Endothelial cell of umbilical vein (primary cell): ENCODE measurements around the gene POLRMT. TPM values are rescaled to one million over a fixed set of nuclear protein-coding genes. Genes with fewer than 3 reads are reported as not detected.

Experiments
- BruUV-seq: library from RNA; stranded (reverse); fragments of 400-500 nt; replicated peaks from 2 replicates; lab custom pipeline; 2021; lab: Mats Ljungman, UMichigan
- CTCF ChIA-PET: fragments of 300-600, 350-600 bp; sonication (Branson Sonifier 250); formaldehyde crosslinking; loops from one replicate; lab custom pipeline; 2021; ENCODE audit warnings: antibody characterized with exemption, inconsistent platforms; lab: Charles Lee
- POLR2A ChIA-PET: fragments of 300-600, 350-600 bp; sonication (Branson Sonifier 250); formaldehyde crosslinking; loops from one replicate; lab custom pipeline; 2021; ENCODE audit warnings: antibody characterized with exemption, inconsistent platforms; lab: Charles Lee
- DNase-seq: peaks from one replicate; pipeline ENCODE4 v3.0.0-alpha.2; 2011; ENCODE audit warnings: low read depth, low spot score
- FAIRE-seq: peaks from 2 replicates; lab custom pipeline; 2011; peaks lifted over from hg19 to GRCh38; lab: Jason Lieb, UNC
- H2AFZ ChIP-seq: 2 replicates; pipeline ENCODE4 v1.6.0; 2012; ENCODE audit warnings: low read depth, low read length, control low read depth, inconsistent platforms
- H3K27ac ChIP-seq: 2 replicates; pipeline ENCODE4 v1.5.1; 2011; ENCODE audit warnings: low read depth, mild to moderate bottlenecking, control low read depth, low read length, moderate library complexity; ENCODE audit not compliant: insufficient read depth
- H3K27me3 ChIP-seq, 2 experiments: 2 replicates each; pipeline versions ENCODE4 v1.6.0 to v1.6.1; 2011; ENCODE audit warnings: low read length in 2 of 2, mixed read lengths in 1 of 2; ENCODE audit not compliant: control insufficient read depth in 2 of 2, insufficient read depth in 2 of 2
- H3K36me3 ChIP-seq, 2 experiments: 2 replicates in 1 of 2; 3 replicates in 1 of 2; pipeline ENCODE4 v1.5.1; 2011; ENCODE audit warnings: low read length in 2 of 2, mild to moderate bottlenecking in 1 of 2, moderate library complexity in 1 of 2; ENCODE audit not compliant: control insufficient read depth in 2 of 2, insufficient read depth in 2 of 2; ENCODE audit errors: extremely low read depth in 1 of 2
- H3K4me1 ChIP-seq: 3 replicates; pipeline ENCODE4 v1.5.1; 2011; ENCODE audit warnings: mild to moderate bottlenecking, low read length; ENCODE audit not compliant: control insufficient read depth, insufficient read depth; ENCODE audit errors: extremely low read depth
- H3K4me2 ChIP-seq: 2 replicates; pipeline ENCODE4 v1.6.1; 2011; ENCODE audit warnings: low read length, control low read depth, mixed read lengths; ENCODE audit not compliant: insufficient read depth
- H3K4me3 ChIP-seq, 3 experiments: fragments of 200-600 bp in 1 of 3; sonication (generic), shearing (Covaris generic) in 1 of 3; replicated peaks in 1 of 3; 2 replicates each; pipeline ENCODE4 v1.5.1; 2011 to 2016; ENCODE audit warnings: control low read depth in 3 of 3, low read length in 3 of 3, mild to moderate bottlenecking in 2 of 3, inconsistent platforms in 1 of 3, low read depth in 1 of 3, moderate library complexity in 1 of 3; ENCODE audit not compliant: insufficient read depth in 1 of 3
- H3K79me2 ChIP-seq: 2 replicates; pipeline ENCODE4 v1.6.0; 2012; ENCODE audit warnings: low read length, inconsistent platforms; ENCODE audit not compliant: control insufficient read depth, insufficient read depth
- H3K9ac ChIP-seq: replicated peaks from 2 replicates; pipeline ENCODE3; 2011; ENCODE audit warnings: low read length, control low read depth; ENCODE audit not compliant: insufficient read depth; ENCODE audit errors: extremely low read depth
- H3K9me1 ChIP-seq: replicated peaks from 3 replicates; pipeline ENCODE4 v1.6.0; 2011; ENCODE audit warnings: mild to moderate bottlenecking, low read length; ENCODE audit not compliant: control insufficient read depth, insufficient read depth; ENCODE audit errors: extremely low read depth
- H3K9me3 ChIP-seq: replicated peaks from 2 replicates; pipeline ENCODE4 v1.5.1; 2012; ENCODE audit warnings: low read length, inconsistent platforms; ENCODE audit not compliant: control insufficient read depth, insufficient read depth
- H4K20me1 ChIP-seq: replicated peaks from 2 replicates; pipeline ENCODE3; 2011; ENCODE audit warnings: mild to moderate bottlenecking, low read length; ENCODE audit not compliant: control insufficient read depth, insufficient read depth; ENCODE audit errors: extremely low read depth
- EZH2 ChIP-seq: IDR thresholded peaks from 2 replicates; pipeline ENCODE4 v1.6.1; 2012; ENCODE audit warnings: borderline replicate concordance, low read depth, mild to moderate bottlenecking, moderate library complexity, low read length, inconsistent platforms; ENCODE audit not compliant: severe bottlenecking
- FOS ChIP-seq: IDR thresholded peaks from 2 replicates; pipeline ENCODE4 v1.6.1; 2011; ENCODE audit warnings: mild to moderate bottlenecking, low read length, moderate library complexity, borderline replicate concordance; ENCODE audit not compliant: insufficient read depth
- GATA2 ChIP-seq: IDR thresholded peaks from 2 replicates; pipeline ENCODE4 v1.7.0; 2011; ENCODE audit warnings: low read depth, mild to moderate bottlenecking, moderate library complexity, mixed read lengths, low read length; ENCODE audit not compliant: insufficient read length, insufficient read depth
- JUN ChIP-seq: IDR thresholded peaks from 2 replicates; pipeline ENCODE4 v1.6.1; 2011; ENCODE audit warnings: borderline replicate concordance, low read depth; ENCODE audit not compliant: insufficient read length, insufficient read depth
- MAX ChIP-seq: IDR thresholded peaks from 2 replicates; pipeline ENCODE4 v1.6.1; 2011; ENCODE audit not compliant: insufficient read depth, insufficient read length
- MYC ChIP-seq: IDR thresholded peaks from one replicate; pipeline ENCODE4 v1.6.1; 2011; ENCODE audit warnings: mild to moderate bottlenecking, low read depth, low read length
- POLR2A ChIP-seq: IDR thresholded peaks from 2 replicates; pipeline ENCODE4 v1.6.1; 2012; ENCODE audit warnings: low read depth, mild to moderate bottlenecking, control low read depth, low read length
- POLR2AphosphoS5 ChIP-seq: IDR thresholded peaks from 2 replicates; pipeline ENCODE4 v1.6.1; 2012; ENCODE audit warnings: low read depth, mild to moderate bottlenecking, control low read depth, low read length, moderate library complexity; ENCODE audit not compliant: insufficient read depth
- dilution Hi-C: fragments of 300-500 bp; cut with MboI; formaldehyde crosslinking; loops from one replicate; pipeline ENCODE4 v1.15.0; 2019; ENCODE audit warnings: low sequenced_read_pairs; ENCODE audit not compliant: extremely low pct_ligation_motif_present
- intact Hi-C: fragments of 100-400 bp; cut with micrococcal nuclease; formaldehyde crosslinking; loops from one replicate; pipeline ENCODE4 v1.10.0; 2022
- polyA plus RNA-seq, 4 experiments: library from polyadenylated mRNA; depleted of rRNA in 3 of 4; stranded (reverse) in 3 of 4; unstranded in 1 of 4; fragments of >200 nt; gene quantifications; 2 replicates each; pipeline versions ENCODE4 v1.2.1 to v1.2.3, GENCODE V29; 2011 to 2012; ENCODE audit warnings: missing spikeins in 1 of 4
- total RNA-seq: library from RNA; stranded (reverse); gene quantifications from 2 replicates; pipeline ENCODE4 v1.2.3, GENCODE V29; 2021
- TF ChIP-seq, protein P1 (sequence below), 2 donors: IDR thresholded peaks; 1 replicate in 1 of 2; 2 replicates in 1 of 2; pipeline ENCODE4 v1.5.1; 2011; ENCODE audit warnings: low read length in 2 of 2, mild to moderate bottlenecking in 2 of 2, moderate library complexity in 2 of 2, control low read depth in 1 of 2, inconsistent platforms in 1 of 2, low read depth in 1 of 2; ENCODE audit not compliant: insufficient read depth in 1 of 2; ENCODE audit errors: extremely low read depth in 1 of 2

Gene POLRMT
- total and polyA plus RNA-seq, 2 donors (not counting 3 experiments of a cell fraction or from before 2014, with no cell fraction given), result 38.9 to 50.6 TPM

GRCh38 chr19:646779-647565 is 13.6 kb upstream of the POLRMT start:
- Histone ChIP-seq H3K9ac (no peak overlapping the region), H4K20me1 (no peaks in the 10 kb centered on the region), H3K27me3 (no peaks in the 10 kb centered on the region), H2AFZ (no peak overlapping the region), H3K79me2 (peaks cover under 1% of the 10 kb centered on the region), H3K9me3 (no peaks in the 10 kb centered on the region), H3K4me1 (no peaks in the 10 kb centered on the region), H3K36me3 (peaks cover 8 to 20% of the 10 kb centered on the region in 2 experiments), H3K4me3 (no peak overlapping the region), H3K4me2 (no peak overlapping the region), H3K27ac (no peak overlapping the region), H3K9me1 (no peaks in the 10 kb centered on the region)
- DNase-seq (no peak), FAIRE-seq (no peak)
- POLR2A ChIA-PET, result no interaction called here
- TF ChIP-seq POLR2AphosphoS5 (no peak), FOS (no peak), JUN (no peak), GATA2 (no peak), POLR2A (no peak), EZH2 (no peak), MAX (no peak), MYC (no peak)
- TF ChIP-seq, protein P1, sequence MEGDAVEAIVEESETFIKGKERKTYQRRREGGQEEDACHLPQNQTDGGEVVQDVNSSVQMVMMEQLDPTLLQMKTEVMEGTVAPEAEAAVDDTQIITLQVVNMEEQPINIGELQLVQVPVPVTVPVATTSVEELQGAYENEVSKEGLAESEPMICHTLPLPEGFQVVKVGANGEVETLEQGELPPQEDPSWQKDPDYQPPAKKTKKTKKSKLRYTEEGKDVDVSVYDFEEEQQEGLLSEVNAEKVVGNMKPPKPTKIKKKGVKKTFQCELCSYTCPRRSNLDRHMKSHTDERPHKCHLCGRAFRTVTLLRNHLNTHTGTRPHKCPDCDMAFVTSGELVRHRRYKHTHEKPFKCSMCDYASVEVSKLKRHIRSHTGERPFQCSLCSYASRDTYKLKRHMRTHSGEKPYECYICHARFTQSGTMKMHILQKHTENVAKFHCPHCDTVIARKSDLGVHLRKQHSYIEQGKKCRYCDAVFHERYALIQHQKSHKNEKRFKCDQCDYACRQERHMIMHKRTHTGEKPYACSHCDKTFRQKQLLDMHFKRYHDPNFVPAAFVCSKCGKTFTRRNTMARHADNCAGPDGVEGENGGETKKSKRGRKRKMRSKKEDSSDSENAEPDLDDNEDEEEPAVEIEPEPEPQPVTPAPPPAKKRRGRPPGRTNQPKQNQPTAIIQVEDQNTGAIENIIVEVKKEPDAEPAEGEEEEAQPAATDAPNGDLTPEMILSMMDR (IDR thresholded peaks at IDR 0.05; ENCODE audit: extremely low read depth in 1 of 2, insufficient read depth in 1 of 2, low read depth in 1 of 2, low read length in 2 of 2), result no peak
- dilution Hi-C loops, result no loop called here
- intact Hi-C loops, result no loop called here
- BruUV-seq, result no TSS peak
- CTCF ChIA-PET, result no interaction called here
